ENCODE measurements around the gene VTCN1.

VTCN1 gene

GRCh38 chr1:117210386-117210785 lies 341 bp downstream of the VTCN1 start:
- DNase-seq (ENCODE audit: extremely low read depth in 1 of 2, low read depth in 1 of 2) = no peak

GRCh38 chr1:117209094-117209493 lies 1.6 kb downstream of the VTCN1 start:
- DNase-seq (ENCODE audit: extremely low read depth in 1 of 2, low read depth in 1 of 2) = no peak

- DNase-seq (ENCODE audit: extremely low read depth in 1 of 2, low read depth in 1 of 2) = no peak
These were observed 2.1 kb downstream of the VTCN1 start for GRCh38 chr1:117208580-117208979.

GRCh38 chr1:117205368-117205767 lies 5.4 kb downstream of the VTCN1 start:
- DNase-seq (ENCODE audit: extremely low read depth in 1 of 2, low read depth in 1 of 2) = no peak

GRCh38 chr1:117201808-117202207 lies 8.9 kb downstream of the VTCN1 start:
- DNase-seq (ENCODE audit: extremely low read depth in 1 of 2, low read depth in 1 of 2) = no peak

GRCh38 chr1:117198097-117198496 lies 12.6 kb downstream of the VTCN1 start:
- no peak for DNase-seq (ENCODE audit: extremely low read depth in 1 of 2, low read depth in 1 of 2)

- DNase-seq (ENCODE audit: extremely low read depth in 1 of 2, low read depth in 1 of 2) = no peak
These were observed 21.0 kb downstream of the VTCN1 start for GRCh38 chr1:117189726-117190125.

- no peak for DNase-seq (ENCODE audit: extremely low read depth in 1 of 2, low read depth in 1 of 2)
These were observed 21.8 kb downstream of the VTCN1 start for GRCh38 chr1:117188816-117189437.

- DNase-seq (ENCODE audit: extremely low read depth in 1 of 2, low read depth in 1 of 2) = no peak
These were observed 22.4 kb downstream of the VTCN1 start for GRCh38 chr1:117188170-117188815.

- DNase-seq (ENCODE audit: extremely low read depth in 1 of 2, low read depth in 1 of 2) = no peak
These were observed 27.6 kb downstream of the VTCN1 start for GRCh38 chr1:117183112-117183511.

- no peak for DNase-seq (ENCODE audit: extremely low read depth in 1 of 2, low read depth in 1 of 2)
These were observed 28.4 kb downstream of the VTCN1 start for GRCh38 chr1:117182319-117182718.

GRCh38 chr1:117181630-117182041 lies 29.1 kb downstream of the VTCN1 start:
- no peak for DNase-seq (ENCODE audit: extremely low read depth in 1 of 2, low read depth in 1 of 2)

- no peak for DNase-seq (ENCODE audit: extremely low read depth in 1 of 2, low read depth in 1 of 2)
These were observed 30.4 kb downstream of the VTCN1 start for GRCh38 chr1:117180147-117180967.

GRCh38 chr1:117179471-117179870 lies 31.3 kb downstream of the VTCN1 start:
- DNase-seq (ENCODE audit: extremely low read depth in 1 of 2, low read depth in 1 of 2) = no peak

- DNase-seq (ENCODE audit: extremely low read depth in 1 of 2, low read depth in 1 of 2) = no peak
These were observed 32.0 kb downstream of the VTCN1 start for GRCh38 chr1:117178756-117179155.

GRCh38 chr1:117177376-117177775 lies 33.4 kb downstream of the VTCN1 start:
- no peak for DNase-seq (ENCODE audit: extremely low read depth in 1 of 2, low read depth in 1 of 2)

GRCh38 chr1:117176579-117176978 lies 34.1 kb downstream of the VTCN1 start:
- no peak for DNase-seq (ENCODE audit: extremely low read depth in 1 of 2, low read depth in 1 of 2)

- no peak for DNase-seq (ENCODE audit: extremely low read depth in 1 of 2, low read depth in 1 of 2)
These were observed 35.9 kb downstream of the VTCN1 start for GRCh38 chr1:117174851-117175250.

- no peak for DNase-seq (ENCODE audit: extremely low read depth in 1 of 2, low read depth in 1 of 2)
These were observed 37.0 kb downstream of the VTCN1 start for GRCh38 chr1:117173691-117174090.

GRCh38 chr1:117173006-117173405 lies 37.7 kb downstream of the VTCN1 start:
- no peak for DNase-seq (ENCODE audit: extremely low read depth in 1 of 2, low read depth in 1 of 2)

GRCh38 chr1:117171900-117172511 lies 38.7 kb downstream of the VTCN1 start:
- DNase-seq (ENCODE audit: extremely low read depth in 1 of 2, low read depth in 1 of 2) = no peak

Measured in activated CD8-positive, alpha-beta memory T cell treated with anti-CD3 and anti-CD28 coated beads for 1 hour (primary cell).